Esophagus muscularis mucosa (tissue), 4 donors: ENCODE results near the gene RAD51B. TPM values are rescaled to one million over a fixed set of nuclear protein-coding genes. Genes with fewer than 3 reads are reported as not detected.
A peak's percentile ranks its signal among the peaks of the same experiment; 100 is the strongest.

Source experiments
- DNase-seq: peaks from one replicate; pipeline ENCODE4 v3.0.0-alpha.2; 2017; ENCODE audit errors: extremely low spot score
- H3K27ac ChIP-seq, 4 donors: fragments of 200-600 bp; sonication (generic); replicated peaks in 1 of 4; 1 replicate in 3 of 4; 2 replicates in 1 of 4; pipeline ENCODE4 v1.5.1; 2016 to 2019; ENCODE audit warnings: mild to moderate bottlenecking in 1 of 4
- H3K27me3 ChIP-seq, 4 donors: fragments of 200-600 bp; sonication (generic); one replicate each; pipeline versions ENCODE4 v1.5.1 to v1.6.0; 2016 to 2019
- H3K36me3 ChIP-seq, 4 donors: fragments of 200-600 bp; sonication (generic); one replicate each; pipeline ENCODE4 v1.5.1; 2016 to 2019
- H3K4me1 ChIP-seq, 4 donors: fragments of 200-600 bp; sonication (generic); one replicate each; pipeline ENCODE4 v1.5.1; 2016 to 2019
- H3K4me3 ChIP-seq, 4 donors: fragments of 200-600 bp; sonication (generic); 1 replicate in 2 of 4; 2 replicates in 2 of 4; pipeline ENCODE4 v1.5.1; 2016 to 2019; ENCODE audit warnings: mild to moderate bottlenecking in 4 of 4, moderate library complexity in 1 of 4
- H3K9me3 ChIP-seq, 4 donors: fragments of 200-600 bp; sonication (generic); 1 replicate in 3 of 4; 2 replicates in 1 of 4; pipeline ENCODE4 v1.5.1; 2016 to 2019
- CTCF ChIP-seq, 3 experiments: fragments of 200-600 bp in 2 of 3; fragments of 450-650 bp in 1 of 3; sonication (generic) in 2 of 3; IDR thresholded peaks; one replicate each; pipeline ENCODE4 v1.5.1; 2017 to 2019; ENCODE audit warnings: antibody characterized with exemption in 3 of 3, mild to moderate bottlenecking in 2 of 3, moderate library complexity in 1 of 3
- EP300 ChIP-seq: sonication (generic); formaldehyde crosslinking; IDR thresholded peaks from one replicate; pipeline ENCODE4 v1.6.1; 2017; ENCODE audit warnings: antibody characterized with exemption
- POLR2A ChIP-seq: fragments of 450-650 bp; IDR thresholded peaks from one replicate; pipeline ENCODE4 v1.6.1; 2017; ENCODE audit warnings: antibody characterized with exemption, moderate library complexity, mild to moderate bottlenecking, low read depth
- POLR2AphosphoS5 ChIP-seq, 2 donors: sonication (generic); formaldehyde crosslinking; IDR thresholded peaks; one replicate each; pipeline ENCODE4 v1.6.1; 2017; ENCODE audit warnings: antibody characterized with exemption in 2 of 2
- WGBS: methylation state at CpG from one replicate; pipeline ENCODE4 v1.1.5; 2018; 5-methylcytosine and 5-hydroxymethylcytosine counted together
- intact Hi-C: fragments of 100-400 bp; cut with DNase I; formaldehyde crosslinking; loops from one replicate; pipeline ENCODE4 v1.15.1; 2023
- total RNA-seq, 4 donors: library from RNA; depleted of rRNA; stranded (reverse); fragments of >200 nt; gene quantifications; one replicate each; pipeline versions ENCODE4 v1.1.0 to v1.2.1, GENCODE V29; 2016

RAD51B gene
- total RNA-seq, 4 donors from 2014 or later = 2.8 to 11.1 (median 5.1) TPM

DNA sequence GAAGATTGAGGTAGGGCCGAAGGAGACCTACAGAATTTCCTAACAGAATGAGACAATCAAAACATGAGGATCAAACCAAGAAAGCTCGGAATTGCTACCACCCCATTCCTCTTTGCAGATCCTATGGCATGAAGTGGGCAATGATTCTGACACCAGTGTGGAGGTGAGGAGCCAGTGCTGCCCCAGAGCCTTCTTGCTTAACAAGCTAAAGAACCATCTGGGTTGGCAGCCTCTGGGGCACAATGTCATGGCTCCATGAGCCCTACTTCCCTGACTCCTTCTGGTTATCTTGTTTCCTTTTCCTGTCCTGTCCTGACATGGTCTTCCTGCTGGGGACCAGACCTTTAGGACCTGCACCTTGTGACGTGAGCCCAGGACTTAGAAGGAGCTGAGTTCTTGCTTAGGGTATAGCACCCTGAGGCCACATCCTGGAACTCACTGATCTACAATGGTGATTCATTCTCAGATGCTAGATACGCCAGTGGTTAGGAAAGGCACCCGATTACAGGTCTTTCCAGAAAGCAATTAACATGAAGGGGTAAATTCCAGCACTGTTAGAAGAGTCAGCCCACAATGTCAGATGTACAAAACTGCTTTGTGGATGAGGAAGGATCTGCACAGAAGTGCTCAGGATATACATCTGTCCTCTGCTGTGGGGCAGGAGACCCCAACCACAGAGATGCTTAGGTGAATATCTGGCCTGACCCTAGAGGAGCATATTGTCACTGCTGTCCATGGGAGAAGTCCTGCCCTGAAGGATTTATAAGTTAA lies 649.0 kb downstream of the RAD51B start:
- peak; percentile 82 for DNase-seq
- Histone ChIP-seq H3K4me3 (no peak overlapping the region), H3K36me3 (no peaks in the 10 kb centered on the region), H3K9me3 (no peaks in the 10 kb centered on the region), H3K4me1 (peaks cover 5 to 37% (median 24%) of the 10 kb centered on the region in 4 donors), H3K27ac (peak overlapping the region in 1 of 4 donors; percentile 39), H3K27me3 (no peaks in the 10 kb centered on the region)
- 95% methylated on average over 5 of the region's 5 CpGs for WGBS
- intact Hi-C loops = no loop called here
- TF ChIP-seq POLR2A (no peak), CTCF (IDR thresholded peaks at IDR 0.05) (no peak), POLR2AphosphoS5 (IDR thresholded peaks at IDR 0.05) (no peak), EP300 (no peak)

DNA sequence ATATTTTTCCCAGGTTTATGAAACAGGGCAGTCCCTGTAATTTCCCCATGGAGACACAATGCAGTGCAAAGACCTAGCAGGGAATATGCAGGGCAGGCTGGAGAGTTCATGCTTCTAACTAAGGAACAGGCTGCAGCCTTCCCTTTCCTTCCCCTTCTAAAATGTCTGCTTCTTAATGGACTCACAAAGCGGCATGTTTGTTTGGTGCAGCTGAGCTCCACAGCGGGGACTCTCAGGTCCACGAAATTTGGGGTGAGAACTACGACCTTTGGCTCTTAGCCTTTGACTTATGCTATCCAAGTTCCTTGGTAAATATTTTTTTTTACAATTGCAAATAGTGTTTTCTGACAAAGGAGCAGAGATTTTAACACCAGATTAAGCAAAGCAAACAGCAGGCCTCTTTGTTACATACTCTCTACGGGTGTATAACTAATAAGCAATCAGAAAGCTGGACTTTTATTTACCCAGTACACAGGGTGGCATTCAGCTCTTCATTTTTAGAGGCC lies 649.7 kb downstream of the RAD51B start:
- TF ChIP-seq POLR2A (no peak), EP300 (no peak), CTCF (IDR thresholded peaks at IDR 0.05) (no peak), POLR2AphosphoS5 (IDR thresholded peaks at IDR 0.05) (no peak)
- Histone ChIP-seq H3K36me3 (no peaks in the 10 kb centered on the region), H3K9me3 (no peaks in the 10 kb centered on the region), H3K27me3 (no peaks in the 10 kb centered on the region), H3K4me1 (peaks cover 5 to 37% (median 24%) of the 10 kb centered on the region in 4 donors), H3K4me3 (no peak overlapping the region), H3K27ac (peak overlapping the region in 1 of 4 donors; percentile 39)
- DNase-seq = peak; percentile 62
- 90% methylated on average over 5 of the region's 5 CpGs for WGBS
- intact Hi-C loops = no loop called here

- H3K4me3 ChIP-seq = no peak overlapping the region
- H3K27ac ChIP-seq = no peak overlapping the region
- no peaks in the 10 kb centered on the region for H3K9me3 ChIP-seq
- DNase-seq = peak; percentile 5
- intact Hi-C loops = no loop called here
- 92% methylated on average over 1 of the region's 1 CpG for WGBS
- H3K4me1 ChIP-seq = peaks cover 5 to 28% (median 17%) of the 10 kb centered on the region in 4 donors
- TF ChIP-seq EP300 (no peak), POLR2A (no peak), POLR2AphosphoS5 (IDR thresholded peaks at IDR 0.05) (no peak), CTCF (IDR thresholded peaks at IDR 0.05) (no peak)
- no peaks in the 10 kb centered on the region for H3K36me3 ChIP-seq
- H3K27me3 ChIP-seq = no peaks in the 10 kb centered on the region
Observed at GRCh38 chr14:68470361-68470760, 650.8 kb downstream of the RAD51B start.

GRCh38 chr14:68471029-68471963 lies 651.7 kb downstream of the RAD51B start:
- Histone ChIP-seq H3K27me3 (no peaks in the 10 kb centered on the region), H3K36me3 (no peaks in the 10 kb centered on the region), H3K4me1 (peaks cover 5 to 25% (median 19%) of the 10 kb centered on the region in 4 donors), H3K9me3 (no peaks in the 10 kb centered on the region), H3K4me3 (no peak overlapping the region), H3K27ac (no peak overlapping the region)
- intact Hi-C loops = no loop called here
- DNase-seq = peak; percentile 81
- no peak for TF ChIP-seq CTCF (IDR thresholded peaks at IDR 0.05)
- no peak for TF ChIP-seq EP300
- no peak for TF ChIP-seq POLR2A
- no peak for TF ChIP-seq POLR2AphosphoS5 (IDR thresholded peaks at IDR 0.05)
- WGBS = 90% methylated on average over 11 of the region's 12 CpGs
